HG02798 (cell line): ENCODE data around the gene ADAMTSL4.

ENCODE experiments used
- ATAC-seq: cut with Tn5 transposase; IDR thresholded peaks from one replicate; pipeline ENCODE4 v1.9.1; 2021; ENCODE audit warnings: mild to moderate bottlenecking; ENCODE audit not compliant: unreplicated experiment, poor library complexity

The ADAMTSL4 gene

GRCh38 chr1:150548632-150549495 is at the start of gene ADAMTSL4:
Gene ADAMTSL4, plus strand, starts transcription at chr1:150549408. Its CDS starts 2,881 bp downstream, at chr1:150552289.
- peak; percentile 50 for ATAC-seq

- no peak for ATAC-seq
Observed at GRCh38 chr1:150505431-150505830, 43.8 kb upstream of the ADAMTSL4 start.

- no peak for ATAC-seq
Observed at GRCh38 chr1:150507912-150508864, 41.0 kb upstream of the ADAMTSL4 start, which contains the start of gene ECM1. Gene ECM1, plus strand, starts transcription at chr1:150508109. Its CDS starts 101 bp downstream, at chr1:150508210.

GRCh38 chr1:150508982-150509381 is 40.2 kb upstream of the ADAMTSL4 start:
- ATAC-seq, result no peak

- ATAC-seq, result no peak
Observed at GRCh38 chr1:150511551-150511950, 37.7 kb upstream of the ADAMTSL4 start.

- no peak for ATAC-seq
Observed at GRCh38 chr1:150511985-150512660, 37.1 kb upstream of the ADAMTSL4 start.

GRCh38 chr1:150512846-150513245 is 36.4 kb upstream of the ADAMTSL4 start:
- no peak for ATAC-seq

- no peak for ATAC-seq
Observed at GRCh38 chr1:150513351-150513791, 35.8 kb upstream of the ADAMTSL4 start.

- ATAC-seq, result no peak
Observed at GRCh38 chr1:150514260-150514659, 34.9 kb upstream of the ADAMTSL4 start.

- no peak for ATAC-seq
Observed at GRCh38 chr1:150514913-150515327, 34.3 kb upstream of the ADAMTSL4 start.

GRCh38 chr1:150515328-150516049 is 33.7 kb upstream of the ADAMTSL4 start, which contains the start of gene FALEC:
Gene FALEC, plus strand, starts transcription at chr1:150515752.
- ATAC-seq, result peak; percentile 99

GRCh38 chr1:150516050-150516591 is 33.1 kb upstream of the ADAMTSL4 start:
- no peak for ATAC-seq

- no peak for ATAC-seq
Observed at GRCh38 chr1:150516616-150517015, 32.6 kb upstream of the ADAMTSL4 start.

- ATAC-seq, result no peak
Observed at GRCh38 chr1:150521196-150521968, 27.8 kb upstream of the ADAMTSL4 start.

GRCh38 chr1:150525348-150525747 is 23.9 kb upstream of the ADAMTSL4 start:
- no peak for ATAC-seq

GRCh38 chr1:150528196-150528595 is 21.0 kb upstream of the ADAMTSL4 start:
- no peak for ATAC-seq

GRCh38 chr1:150529017-150529416 is 20.2 kb upstream of the ADAMTSL4 start:
- ATAC-seq, result no peak

GRCh38 chr1:150530491-150531159 is 18.6 kb upstream of the ADAMTSL4 start:
- no peak for ATAC-seq
